ENCODE data around the gene FAM149A.

Gene FAM149A

DNA sequence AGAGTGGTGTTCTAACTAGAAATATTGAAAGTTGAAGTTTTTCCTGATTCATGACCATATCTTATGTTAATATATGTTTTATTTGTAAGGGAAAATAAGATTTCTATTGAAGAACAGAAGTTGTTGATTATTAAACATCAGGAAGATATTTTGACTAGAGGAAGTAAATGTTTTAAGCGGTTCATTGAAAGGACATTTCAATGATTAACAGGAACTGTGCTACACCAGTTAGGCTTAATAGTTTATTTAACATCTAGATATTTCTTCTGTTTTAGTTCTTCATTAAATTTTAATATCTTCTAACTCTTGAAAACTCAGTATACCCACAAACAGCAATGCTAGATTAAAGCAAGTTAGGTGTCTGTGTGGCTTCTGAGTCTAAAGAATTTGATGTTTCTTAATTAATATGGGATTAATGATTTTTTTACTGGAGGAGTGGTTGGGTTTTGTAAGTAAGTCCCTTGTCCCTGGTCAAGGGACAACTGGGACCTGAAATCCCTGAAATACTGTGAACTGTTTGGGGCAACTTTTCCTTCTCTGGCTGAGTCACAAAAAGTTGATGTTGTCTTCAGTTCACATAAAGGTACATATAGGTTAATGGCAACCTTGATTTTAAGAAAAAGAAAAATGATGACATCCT is 44.0 kb downstream of the FAM149A start:
- no peak overlapping the region for H3K14ac ChIP-seq (ENCODE audit: low read length)
- no peak overlapping the region for H2BK120ac ChIP-seq (ENCODE audit: insufficient read depth, low read length, poor library complexity)
- H3K4ac ChIP-seq (ENCODE audit: low read depth, low read length) = no peak overlapping the region
- peaks cover 4 to 13% of the 10 kb centered on the region in 2 experiments for H3K4me1 ChIP-seq (ENCODE audit: control insufficient read depth in 1 of 2, insufficient read depth in 2 of 2, low read length in 2 of 2)
- no peak overlapping the region for H2AFZ ChIP-seq (ENCODE audit: insufficient read depth, low read length, poor library complexity)
- no peaks in the 10 kb centered on the region for H3K27me3 ChIP-seq (ENCODE audit: insufficient read depth, low read length)
- no peak overlapping the region for H3K27ac ChIP-seq (ENCODE audit: low read depth, low read length)
- H2AK5ac ChIP-seq (ENCODE audit: low read length) = no peak overlapping the region
- no peak for DNase-seq
- no peak overlapping the region for H3K4me2 ChIP-seq (ENCODE audit: low read length)
- H4K8ac ChIP-seq (ENCODE audit: low read depth, low read length) = no peak overlapping the region
- no CpG with 5 or more reads among the region's 1 CpG for WGBS (ENCODE audit: extremely low coverage, insufficient coverage, insufficient read length)
- H3K9ac ChIP-seq (ENCODE audit: low read length) = no peak overlapping the region
- H3K4me3 ChIP-seq (ENCODE audit: low read depth, low read length) = no peak overlapping the region
- no peak overlapping the region for H2BK5ac ChIP-seq (ENCODE audit: low read depth, low read length, poor library complexity)
- no peaks in the 10 kb centered on the region for H3K9me3 ChIP-seq (ENCODE audit: insufficient read depth, low read depth, low read length)
- no peak overlapping the region for H3K18ac ChIP-seq (ENCODE audit: low read length)
- no peak overlapping the region for H4K12ac ChIP-seq (ENCODE audit: low read depth, low read length)
- no peak overlapping the region for H2BK12ac ChIP-seq (ENCODE audit: low read length)
- H3K36me3 ChIP-seq (ENCODE audit: control insufficient read depth in 1 of 2, insufficient read depth in 2 of 2, low read length in 2 of 2) = no peaks in the 10 kb centered on the region
- H4K91ac ChIP-seq (ENCODE audit: low read depth, low read length) = no peak overlapping the region
- H3K79me2 ChIP-seq (ENCODE audit: control insufficient read depth, insufficient read depth, low read length, poor library complexity) = no peaks in the 10 kb centered on the region
- H3K23ac ChIP-seq (ENCODE audit: low read length) = no peak overlapping the region
- H3K79me1 ChIP-seq (ENCODE audit: low read length) = peaks cover 1% of the 10 kb centered on the region

DNA sequence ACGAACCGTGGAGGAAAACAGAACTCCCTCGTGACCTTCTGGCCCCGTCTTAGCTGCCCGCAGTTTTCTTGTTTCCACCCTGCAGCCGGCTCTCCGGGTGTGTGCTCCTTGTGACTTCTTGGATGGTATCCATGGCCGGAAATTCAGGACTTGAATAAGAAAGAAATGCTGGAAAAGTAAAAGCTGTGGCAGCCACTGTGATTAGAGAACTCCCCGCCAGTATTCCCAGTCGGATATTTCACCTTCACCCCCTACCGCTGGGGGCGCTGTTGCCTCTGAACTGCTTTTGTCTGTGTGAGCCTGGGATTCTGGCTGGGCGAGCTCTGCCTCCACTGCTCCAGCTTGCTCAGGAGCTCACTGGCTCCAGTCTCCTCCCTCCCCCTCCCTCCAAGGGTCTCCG is 45.4 kb downstream of the FAM149A start:
- Histone ChIP-seq H3K27ac (ENCODE audit: low read depth, low read length) (no peak overlapping the region), H3K27me3 (ENCODE audit: insufficient read depth, low read length) (no peaks in the 10 kb centered on the region), H2BK5ac (ENCODE audit: low read depth, low read length, poor library complexity) (no peak overlapping the region), H3K79me1 (ENCODE audit: low read length) (peaks cover 1% of the 10 kb centered on the region), H3K4me3 (ENCODE audit: low read depth, low read length) (no peak overlapping the region), H3K79me2 (ENCODE audit: control insufficient read depth, insufficient read depth, low read length, poor library complexity) (no peaks in the 10 kb centered on the region), H3K9ac (ENCODE audit: low read length) (no peak overlapping the region), H3K36me3 (ENCODE audit: control insufficient read depth in 1 of 2, insufficient read depth in 2 of 2, low read length in 2 of 2) (no peaks in the 10 kb centered on the region), H2BK120ac (ENCODE audit: insufficient read depth, low read length, poor library complexity) (no peak overlapping the region), H4K91ac (ENCODE audit: low read depth, low read length) (no peak overlapping the region), H3K18ac (ENCODE audit: low read length) (no peak overlapping the region), H2BK12ac (ENCODE audit: low read length) (no peak overlapping the region), H3K4ac (ENCODE audit: low read depth, low read length) (no peak overlapping the region), H3K9me3 (ENCODE audit: insufficient read depth, low read depth, low read length) (no peaks in the 10 kb centered on the region), H4K8ac (ENCODE audit: low read depth, low read length) (no peak overlapping the region), H3K23ac (ENCODE audit: low read length) (no peak overlapping the region), H2AK5ac (ENCODE audit: low read length) (no peak overlapping the region), H3K4me2 (ENCODE audit: low read length) (no peak overlapping the region), H2AFZ (ENCODE audit: insufficient read depth, low read length, poor library complexity) (no peak overlapping the region), H4K12ac (ENCODE audit: low read depth, low read length) (no peak overlapping the region), H3K4me1 (ENCODE audit: control insufficient read depth in 1 of 2, insufficient read depth in 2 of 2, low read length in 2 of 2) (peaks cover 4 to 6% of the 10 kb centered on the region in 2 experiments), H3K14ac (ENCODE audit: low read length) (no peak overlapping the region)
- peak in 1 of 2 donors; percentile 3 for DNase-seq
- WGBS (ENCODE audit: extremely low coverage, insufficient coverage, insufficient read length) = no CpG with 5 or more reads among the region's 14 CpGs

DNA sequence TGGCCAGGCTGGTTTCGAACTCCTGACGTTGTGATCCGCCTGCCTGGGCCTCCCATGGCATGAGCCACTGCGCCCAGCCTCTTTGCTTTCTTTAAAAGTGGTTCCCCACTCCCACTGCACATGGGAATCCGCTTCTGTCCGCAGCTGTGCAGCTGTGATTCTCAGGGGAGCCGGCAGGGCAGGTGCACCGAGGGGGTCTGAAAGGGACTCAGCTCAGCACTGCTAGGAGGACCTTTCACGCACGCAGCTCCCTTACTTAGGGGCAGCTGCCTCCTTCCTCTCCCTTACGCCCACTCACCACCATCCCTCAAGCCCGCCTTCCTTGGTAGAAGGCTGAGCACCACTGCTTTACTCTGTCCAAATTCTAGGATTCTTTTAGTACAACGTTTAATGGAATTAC is 46.4 kb downstream of the FAM149A start:
- no peak overlapping the region for H4K8ac ChIP-seq (ENCODE audit: low read depth, low read length)
- no peaks in the 10 kb centered on the region for H3K79me1 ChIP-seq (ENCODE audit: low read length)
- no peak overlapping the region for H2BK5ac ChIP-seq (ENCODE audit: low read depth, low read length, poor library complexity)
- no peaks in the 10 kb centered on the region for H3K9me3 ChIP-seq (ENCODE audit: insufficient read depth, low read depth, low read length)
- H3K27ac ChIP-seq (ENCODE audit: low read depth, low read length) = no peak overlapping the region
- H2BK120ac ChIP-seq (ENCODE audit: insufficient read depth, low read length, poor library complexity) = no peak overlapping the region
- no peak for DNase-seq
- no peaks in the 10 kb centered on the region for H3K27me3 ChIP-seq (ENCODE audit: insufficient read depth, low read length)
- H3K4ac ChIP-seq (ENCODE audit: low read depth, low read length) = no peak overlapping the region
- no CpG with 5 or more reads among the region's 13 CpGs for WGBS (ENCODE audit: extremely low coverage, insufficient coverage, insufficient read length)
- H3K36me3 ChIP-seq (ENCODE audit: control insufficient read depth in 1 of 2, insufficient read depth in 2 of 2, low read length in 2 of 2) = no peaks in the 10 kb centered on the region
- no peaks in the 10 kb centered on the region for H3K79me2 ChIP-seq (ENCODE audit: control insufficient read depth, insufficient read depth, low read length, poor library complexity)
- no peak overlapping the region for H2BK12ac ChIP-seq (ENCODE audit: low read length)
- no peak overlapping the region for H3K14ac ChIP-seq (ENCODE audit: low read length)
- no peak overlapping the region for H3K23ac ChIP-seq (ENCODE audit: low read length)
- no peak overlapping the region for H3K18ac ChIP-seq (ENCODE audit: low read length)
- H2AK5ac ChIP-seq (ENCODE audit: low read length) = no peak overlapping the region
- peak overlapping the region; percentile 28 for H3K4me3 ChIP-seq (ENCODE audit: low read depth, low read length)
- H3K4me2 ChIP-seq (ENCODE audit: low read length) = no peak overlapping the region
- no peak overlapping the region for H3K9ac ChIP-seq (ENCODE audit: low read length)
- no peak overlapping the region for H4K12ac ChIP-seq (ENCODE audit: low read depth, low read length)
- H2AFZ ChIP-seq (ENCODE audit: insufficient read depth, low read length, poor library complexity) = no peak overlapping the region
- peaks cover 0 to 2% of the 10 kb centered on the region in 2 experiments for H3K4me1 ChIP-seq (ENCODE audit: control insufficient read depth in 1 of 2, insufficient read depth in 2 of 2, low read length in 2 of 2)
- no peak overlapping the region for H4K91ac ChIP-seq (ENCODE audit: low read depth, low read length)

- no CpG with 5 or more reads among the region's 7 CpGs for WGBS (ENCODE audit: extremely low coverage, insufficient coverage, insufficient read length)
- Histone ChIP-seq H2BK5ac (ENCODE audit: low read depth, low read length, poor library complexity) (no peak overlapping the region), H4K91ac (ENCODE audit: low read depth, low read length) (no peak overlapping the region)
These were observed 47.0 kb downstream of the FAM149A start for GRCh38 chr4:186151499-186151898.

More at GRCh38 chr4:186151499-186151898, 47.0 kb downstream of the FAM149A start:
- peak overlapping the region; percentile 19 for H3K9ac ChIP-seq (ENCODE audit: low read length)
- H3K36me3 ChIP-seq (ENCODE audit: control insufficient read depth in 1 of 2, insufficient read depth in 2 of 2, low read length in 2 of 2) = no peaks in the 10 kb centered on the region
- H3K14ac ChIP-seq (ENCODE audit: low read length) = no peak overlapping the region
- H3K4me1 ChIP-seq (ENCODE audit: control insufficient read depth in 1 of 2, insufficient read depth in 2 of 2, low read length in 2 of 2) = peaks cover 0 to 2% of the 10 kb centered on the region in 2 experiments
- H4K12ac ChIP-seq (ENCODE audit: low read depth, low read length) = no peak overlapping the region
- no peak overlapping the region for H2BK120ac ChIP-seq (ENCODE audit: insufficient read depth, low read length, poor library complexity)
- H3K27me3 ChIP-seq (ENCODE audit: insufficient read depth, low read length) = no peaks in the 10 kb centered on the region
- H3K9me3 ChIP-seq (ENCODE audit: insufficient read depth, low read depth, low read length) = no peaks in the 10 kb centered on the region
- no peak for DNase-seq
- no peak overlapping the region for H3K23ac ChIP-seq (ENCODE audit: low read length)
- H2AK5ac ChIP-seq (ENCODE audit: low read length) = no peak overlapping the region
- H3K4me2 ChIP-seq (ENCODE audit: low read length) = no peak overlapping the region
- H3K79me2 ChIP-seq (ENCODE audit: control insufficient read depth, insufficient read depth, low read length, poor library complexity) = no peaks in the 10 kb centered on the region
- no peak overlapping the region for H2BK12ac ChIP-seq (ENCODE audit: low read length)
- H3K27ac ChIP-seq (ENCODE audit: low read depth, low read length) = no peak overlapping the region
- no peak overlapping the region for H4K8ac ChIP-seq (ENCODE audit: low read depth, low read length)
- H2AFZ ChIP-seq (ENCODE audit: insufficient read depth, low read length, poor library complexity) = no peak overlapping the region
- H3K18ac ChIP-seq (ENCODE audit: low read length) = no peak overlapping the region
- no peak overlapping the region for H3K4ac ChIP-seq (ENCODE audit: low read depth, low read length)
- no peak overlapping the region for H3K4me3 ChIP-seq (ENCODE audit: low read depth, low read length)
- no peaks in the 10 kb centered on the region for H3K79me1 ChIP-seq (ENCODE audit: low read length)

Data from trophoblast cell (in vitro differentiated cells and primary cell).